Astrocyte (in vitro differentiated cells and primary cell): Measurements from ENCODE around the gene NCAPH2. TPM values are rescaled to one million over a fixed set of nuclear protein-coding genes. Genes with fewer than 3 reads are reported as not detected.
A peak's percentile ranks its signal among the peaks of the same experiment; 100 is the strongest.
"Not testable (repeated sequence)": the region's sequence is repeated elsewhere in the genome, so short reads cannot be mapped to it uniquely, and the experiment has no call there.

Experiments
- DNase-seq: peaks from one replicate; pipeline ENCODE4 v3.0.0-alpha.2; 2010; ENCODE audit warnings: low read depth
- FAIRE-seq: peaks from 2 replicates; lab custom pipeline; 2011; peaks lifted over from hg19 to GRCh38; lab: Jason Lieb, UNC
- H2AFZ ChIP-seq: 2 replicates; pipeline ENCODE4 v1.6.0; 2012; ENCODE audit warnings: low read depth, low read length, inconsistent platforms
- H3K27ac ChIP-seq: 2 replicates; pipeline ENCODE4 v1.5.1; 2011; ENCODE audit warnings: low read depth, low read length, inconsistent platforms
- H3K27me3 ChIP-seq: 2 replicates; pipeline ENCODE4 v1.6.0; 2011; ENCODE audit warnings: low read length, inconsistent platforms; ENCODE audit not compliant: insufficient read depth
- H3K36me3 ChIP-seq: 2 replicates; pipeline ENCODE4 v1.5.1; 2011; ENCODE audit warnings: low read length, inconsistent platforms; ENCODE audit not compliant: insufficient read depth
- H3K4me1 ChIP-seq: 2 replicates; pipeline ENCODE4 v1.5.1; 2011; ENCODE audit warnings: low read length, inconsistent platforms; ENCODE audit not compliant: insufficient read depth
- H3K4me2 ChIP-seq: 2 replicates; pipeline ENCODE4 v1.6.0; 2012; ENCODE audit warnings: low read length, inconsistent platforms
- H3K4me3 ChIP-seq: 2 replicates; pipeline ENCODE4 v1.5.1; 2011; ENCODE audit warnings: low read depth, mild to moderate bottlenecking, low read length, inconsistent platforms; ENCODE audit not compliant: insufficient read depth
- H3K79me2 ChIP-seq: 2 replicates; pipeline ENCODE4 v1.6.0; 2012; ENCODE audit warnings: mild to moderate bottlenecking, low read length, inconsistent platforms; ENCODE audit not compliant: insufficient read depth
- H3K9ac ChIP-seq: 2 replicates; pipeline ENCODE4 v1.6.0; 2012; ENCODE audit warnings: mild to moderate bottlenecking, low read length, inconsistent platforms
- H3K9me3 ChIP-seq: 2 replicates; pipeline ENCODE4 v1.5.1; 2012; ENCODE audit warnings: low read depth, mild to moderate bottlenecking, low read length, inconsistent platforms; ENCODE audit not compliant: insufficient read depth
- H4K20me1 ChIP-seq: 2 replicates; pipeline ENCODE4 v1.6.0; 2012; ENCODE audit warnings: low read length, inconsistent platforms; ENCODE audit not compliant: insufficient read depth
- H3K27ac Mint-ChIP-seq: one replicate; pipeline ENCODE4 v1.8.0; 2021; ENCODE audit warnings: mild to moderate bottlenecking, mixed read lengths; ENCODE audit not compliant: unreplicated experiment
- H3K27me3 Mint-ChIP-seq: one replicate; pipeline ENCODE4 v1.8.0; 2021; ENCODE audit warnings: low read depth, mixed read lengths; ENCODE audit not compliant: unreplicated experiment
- H3K36me3 Mint-ChIP-seq: one replicate; pipeline ENCODE4 v1.8.0; 2021; ENCODE audit warnings: low read depth, mixed read lengths; ENCODE audit not compliant: unreplicated experiment
- H3K4me1 Mint-ChIP-seq: one replicate; pipeline ENCODE4 v1.8.0; 2021; ENCODE audit warnings: low read depth, mixed read lengths; ENCODE audit not compliant: unreplicated experiment
- H3K4me3 Mint-ChIP-seq: one replicate; pipeline ENCODE4 v1.8.0; 2021; ENCODE audit warnings: mild to moderate bottlenecking, moderate library complexity, mixed read lengths; ENCODE audit not compliant: unreplicated experiment
- H3K9me3 Mint-ChIP-seq: one replicate; pipeline ENCODE4 v1.8.0; 2021; ENCODE audit warnings: mild to moderate bottlenecking, mixed read lengths; ENCODE audit not compliant: unreplicated experiment
- EZH2 ChIP-seq: IDR thresholded peaks from 2 replicates; pipeline ENCODE4 v1.6.1; 2012; ENCODE audit warnings: mild to moderate bottlenecking, low read length, inconsistent platforms; ENCODE audit not compliant: insufficient read depth
- total RNA-seq: library from RNA; stranded (reverse); gene quantifications from 2 replicates; pipeline ENCODE4 v1.2.1, GENCODE V29; 2021
- TF ChIP-seq, protein P1 (sequence below): IDR thresholded peaks from 2 replicates; pipeline ENCODE4 v1.5.1; 2011; ENCODE audit warnings: low read depth, mild to moderate bottlenecking, inconsistent platforms, low read length, moderate library complexity; ENCODE audit not compliant: insufficient read depth

The NCAPH2 gene
- total RNA-seq, 1 donor from 2014 or later = 25.6 TPM

DNA sequence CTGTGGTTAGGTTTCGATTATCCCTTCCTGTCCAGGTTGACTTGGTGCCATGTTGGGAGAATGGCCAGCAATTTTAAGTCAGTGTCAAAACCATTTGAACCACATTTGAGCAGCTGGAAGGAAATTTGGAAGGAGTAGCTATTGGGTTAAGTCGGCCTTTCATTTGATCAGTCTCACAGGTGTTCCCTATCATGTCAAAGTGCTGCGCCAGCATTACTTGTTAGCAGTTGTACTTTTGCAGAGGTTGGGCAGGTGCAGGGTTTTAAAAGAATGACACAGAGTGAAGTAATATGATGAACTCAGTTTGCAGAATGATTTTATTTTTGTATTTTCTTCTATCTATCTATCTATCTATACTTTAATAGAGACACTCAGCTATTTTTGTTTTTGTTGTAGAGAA is 28.2 kb downstream of the NCAPH2 start:
- Mint-ChIP-seq H3K27me3 (peaks cover 15% of the 10 kb centered on the region), H3K36me3 (no peaks in the 10 kb centered on the region), H3K27ac (no peak overlapping the region), H3K4me1 (peaks cover 4% of the 10 kb centered on the region), H3K9me3 (peaks cover 4% of the 10 kb centered on the region), H3K4me3 (no peak overlapping the region)
- H3K9me3 ChIP-seq = no peaks in the 10 kb centered on the region
- H3K79me2 ChIP-seq = no peaks in the 10 kb centered on the region
- H3K36me3 ChIP-seq = no peaks in the 10 kb centered on the region
- H2AFZ ChIP-seq = no peak overlapping the region
- no peaks in the 10 kb centered on the region for H4K20me1 ChIP-seq
- peaks cover 13% of the 10 kb centered on the region for H3K27me3 ChIP-seq
- H3K9ac ChIP-seq = no peak overlapping the region
- no peak overlapping the region for H3K4me2 ChIP-seq
- peaks cover 5% of the 10 kb centered on the region for H3K4me1 ChIP-seq
- no peak overlapping the region for H3K4me3 ChIP-seq
- DNase-seq = no peak
- H3K27ac ChIP-seq = no peak overlapping the region
- no peak for FAIRE-seq
- no peak for TF ChIP-seq EZH2
- TF ChIP-seq, protein P1, sequence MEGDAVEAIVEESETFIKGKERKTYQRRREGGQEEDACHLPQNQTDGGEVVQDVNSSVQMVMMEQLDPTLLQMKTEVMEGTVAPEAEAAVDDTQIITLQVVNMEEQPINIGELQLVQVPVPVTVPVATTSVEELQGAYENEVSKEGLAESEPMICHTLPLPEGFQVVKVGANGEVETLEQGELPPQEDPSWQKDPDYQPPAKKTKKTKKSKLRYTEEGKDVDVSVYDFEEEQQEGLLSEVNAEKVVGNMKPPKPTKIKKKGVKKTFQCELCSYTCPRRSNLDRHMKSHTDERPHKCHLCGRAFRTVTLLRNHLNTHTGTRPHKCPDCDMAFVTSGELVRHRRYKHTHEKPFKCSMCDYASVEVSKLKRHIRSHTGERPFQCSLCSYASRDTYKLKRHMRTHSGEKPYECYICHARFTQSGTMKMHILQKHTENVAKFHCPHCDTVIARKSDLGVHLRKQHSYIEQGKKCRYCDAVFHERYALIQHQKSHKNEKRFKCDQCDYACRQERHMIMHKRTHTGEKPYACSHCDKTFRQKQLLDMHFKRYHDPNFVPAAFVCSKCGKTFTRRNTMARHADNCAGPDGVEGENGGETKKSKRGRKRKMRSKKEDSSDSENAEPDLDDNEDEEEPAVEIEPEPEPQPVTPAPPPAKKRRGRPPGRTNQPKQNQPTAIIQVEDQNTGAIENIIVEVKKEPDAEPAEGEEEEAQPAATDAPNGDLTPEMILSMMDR = no peak

DNA sequence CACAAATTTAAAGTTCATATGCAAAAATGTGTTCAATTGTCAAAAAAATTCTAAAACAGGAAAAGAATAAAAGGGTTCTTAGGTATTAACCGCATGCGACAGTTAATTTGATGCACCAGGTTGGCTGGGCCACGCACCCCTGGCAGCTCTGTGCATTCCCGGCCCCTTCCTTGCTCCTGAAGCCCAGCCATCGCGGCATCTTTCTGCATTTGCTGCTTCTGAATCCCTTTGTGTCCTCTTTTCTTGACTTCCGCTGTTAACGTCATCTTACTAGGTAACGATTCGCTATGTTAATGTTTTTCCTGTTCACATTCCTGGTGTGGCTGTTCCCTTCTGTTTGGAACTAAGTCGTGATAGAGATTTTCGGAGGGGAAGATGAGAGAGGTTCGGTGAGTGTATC is 29.7 kb downstream of the NCAPH2 start:
- FAIRE-seq = no peak
- H3K36me3 ChIP-seq = no peaks in the 10 kb centered on the region
- Mint-ChIP-seq H3K27ac (no peak overlapping the region), H3K36me3 (no peaks in the 10 kb centered on the region), H3K27me3 (peaks cover 16% of the 10 kb centered on the region), H3K9me3 (peaks cover under 1% of the 10 kb centered on the region), H3K4me3 (no peak overlapping the region), H3K4me1 (peaks cover 4% of the 10 kb centered on the region)
- no peak overlapping the region for H3K27ac ChIP-seq
- peaks cover 8% of the 10 kb centered on the region for H3K27me3 ChIP-seq
- no peak overlapping the region for H2AFZ ChIP-seq
- H3K9me3 ChIP-seq = no peaks in the 10 kb centered on the region
- no peak overlapping the region for H3K4me2 ChIP-seq
- H3K9ac ChIP-seq = no peak overlapping the region
- peaks cover 3% of the 10 kb centered on the region for H3K4me1 ChIP-seq
- DNase-seq = no peak
- H3K79me2 ChIP-seq = no peaks in the 10 kb centered on the region
- H4K20me1 ChIP-seq = no peaks in the 10 kb centered on the region
- TF ChIP-seq, protein P1 = no peak
- H3K4me3 ChIP-seq = no peak overlapping the region

DNA sequence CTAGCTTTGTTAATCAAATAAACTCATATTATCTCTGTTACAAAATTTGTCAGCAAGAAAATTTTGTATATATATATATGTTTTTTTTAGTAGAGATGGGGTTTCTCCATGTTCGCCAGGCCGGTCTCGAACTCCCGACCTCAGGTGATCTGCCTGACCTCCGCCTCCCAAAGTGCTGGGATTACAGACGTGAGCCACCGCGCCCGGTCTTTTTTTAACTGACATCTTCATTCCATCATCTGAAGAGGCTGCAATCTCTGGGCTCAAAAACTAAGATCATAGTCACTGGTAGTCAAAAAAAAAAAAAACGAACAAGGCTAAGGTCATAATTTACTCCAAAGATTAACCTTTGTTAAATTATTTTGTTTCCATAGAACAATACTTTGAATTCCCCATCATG is 32.4 kb downstream of the NCAPH2 start:
- no peak overlapping the region for H3K27ac ChIP-seq
- no peak overlapping the region for H3K4me3 Mint-ChIP-seq
- H3K9ac ChIP-seq = no peak overlapping the region
- no peak for DNase-seq
- H3K27me3 Mint-ChIP-seq = peaks cover 16% of the 10 kb centered on the region
- TF ChIP-seq EZH2 = no peak
- TF ChIP-seq, protein P1 = no peak
- peaks cover 4% of the 10 kb centered on the region for H3K27me3 ChIP-seq
- no peaks in the 10 kb centered on the region for H3K9me3 ChIP-seq
- H3K4me3 ChIP-seq = no peak overlapping the region
- peaks cover 6% of the 10 kb centered on the region for H3K4me1 Mint-ChIP-seq
- H3K4me2 ChIP-seq = no peak overlapping the region
- H2AFZ ChIP-seq = no peak overlapping the region
- H3K36me3 Mint-ChIP-seq = no peaks in the 10 kb centered on the region
- no peaks in the 10 kb centered on the region for H3K36me3 ChIP-seq
- H3K79me2 ChIP-seq = no peaks in the 10 kb centered on the region
- H3K27ac Mint-ChIP-seq = no peak overlapping the region
- FAIRE-seq = no peak
- H3K9me3 Mint-ChIP-seq = no peaks in the 10 kb centered on the region
- H3K4me1 ChIP-seq = peaks cover 3% of the 10 kb centered on the region
- no peaks in the 10 kb centered on the region for H4K20me1 ChIP-seq

DNA sequence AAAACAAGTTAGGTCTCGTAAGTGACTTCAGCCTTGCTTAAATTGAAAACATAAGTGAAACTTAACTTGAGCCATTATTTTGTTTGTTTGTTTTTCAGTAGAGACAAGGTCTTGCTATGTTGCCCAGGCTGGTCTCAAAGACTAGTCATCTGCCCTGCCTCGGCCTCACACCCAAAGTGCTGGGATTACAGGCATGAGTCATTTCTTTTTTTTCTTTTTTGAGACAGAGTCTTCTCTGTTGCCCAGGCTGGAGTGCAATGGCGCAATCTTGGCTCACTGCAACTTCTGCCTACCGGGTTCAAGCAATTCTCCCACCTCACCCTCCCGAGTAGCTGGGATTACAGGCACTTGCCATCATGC is 33.6 kb downstream of the NCAPH2 start:
- not testable (repeated sequence) for H3K27ac Mint-ChIP-seq, H2AFZ ChIP-seq, H3K27ac ChIP-seq, H3K9ac ChIP-seq, H3K4me3 Mint-ChIP-seq, H3K4me1 ChIP-seq, H3K36me3 Mint-ChIP-seq, H3K36me3 ChIP-seq, H3K4me3 ChIP-seq, H3K27me3 ChIP-seq, H3K4me1 Mint-ChIP-seq, H3K9me3 ChIP-seq, H3K9me3 Mint-ChIP-seq, H3K4me2 ChIP-seq, H4K20me1 ChIP-seq, H3K79me2 ChIP-seq
- peak; percentile 20 for FAIRE-seq
- peaks cover 14% of the 10 kb centered on the region for H3K27me3 Mint-ChIP-seq
- peak; percentile 47 for DNase-seq
